ENCODE results near the gene STAMBPL1.

Gene STAMBPL1

DNA sequence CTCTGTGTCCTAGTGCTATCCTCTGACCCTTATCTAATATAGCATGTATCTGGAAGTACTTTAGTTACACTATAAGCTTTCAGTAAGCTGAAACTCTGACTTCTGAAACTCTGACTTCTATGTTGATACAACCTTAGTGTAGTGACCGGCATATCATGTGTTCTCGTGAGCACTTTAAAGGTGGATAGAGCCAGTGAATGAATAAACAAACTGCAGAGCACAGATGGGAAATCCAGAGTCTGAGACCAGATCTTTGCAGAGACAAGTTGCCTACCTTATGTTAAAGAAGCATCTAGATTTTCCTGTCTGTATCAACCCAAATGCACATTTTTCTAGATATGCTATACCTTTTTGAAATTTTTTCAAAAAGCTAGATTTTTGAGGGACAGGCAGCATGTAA is 69.0 kb downstream of the STAMBPL1 start:
- H3K36me3 Mint-ChIP-seq (ENCODE audit: low read depth), result no peaks in the 10 kb centered on the region
- no peak overlapping the region for H3K27ac Mint-ChIP-seq
- no peak for DNase-seq
- H3K4me1 Mint-ChIP-seq, result peaks cover 48% of the 10 kb centered on the region
- H3K27me3 Mint-ChIP-seq (ENCODE audit: low read depth, poor library complexity), result peaks cover 2% of the 10 kb centered on the region
- no peak for TF ChIP-seq CTCF (IDR thresholded peaks at IDR 0.05)
- H3K4me3 Mint-ChIP-seq, result no peak overlapping the region
- no peaks in the 10 kb centered on the region for H3K9me3 Mint-ChIP-seq

DNA sequence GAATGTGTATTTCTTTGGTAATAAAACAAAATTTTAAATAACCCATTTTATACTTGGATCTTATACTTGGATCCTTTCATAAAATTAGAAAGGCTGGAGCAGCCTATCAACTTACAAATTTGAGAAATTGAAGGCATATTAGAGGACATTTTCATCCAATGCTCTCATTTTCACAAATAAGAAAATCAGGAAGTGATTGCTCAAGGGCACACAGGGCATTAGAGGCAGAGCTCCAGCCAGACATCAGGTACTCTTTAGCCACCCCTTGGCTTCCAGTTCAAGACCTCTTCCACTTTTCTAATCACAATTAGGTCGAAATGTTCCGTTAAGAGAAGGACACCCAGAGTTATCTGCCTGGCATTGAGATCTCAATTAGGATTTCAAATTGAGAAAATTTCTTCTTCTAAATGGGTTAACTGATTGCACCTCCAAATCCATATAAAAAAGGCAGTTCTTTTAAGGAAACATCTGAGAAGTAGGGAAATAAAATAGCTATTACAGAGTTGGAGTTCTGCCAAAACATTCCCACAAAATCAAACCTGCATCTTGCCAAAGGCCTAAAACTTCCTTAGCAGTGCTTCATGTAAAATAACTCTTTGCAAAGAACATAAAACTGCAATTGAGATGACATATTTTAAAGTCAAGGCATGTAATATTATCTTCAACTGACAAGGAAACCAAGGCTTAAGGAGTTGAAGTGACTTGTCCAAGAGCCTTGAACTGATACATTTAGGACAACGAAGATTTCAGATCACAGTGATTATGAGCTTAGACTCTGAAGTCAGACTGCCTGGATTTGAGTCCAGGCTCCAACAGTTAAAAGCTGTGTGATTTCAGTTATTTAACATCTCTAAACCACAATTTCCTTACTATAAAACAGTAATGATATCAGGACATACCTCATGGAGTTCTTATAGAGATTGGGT is 70.1 kb downstream of the STAMBPL1 start:
- no peak overlapping the region for H3K4me3 Mint-ChIP-seq
- peaks cover 2% of the 10 kb centered on the region for H3K27me3 Mint-ChIP-seq (ENCODE audit: low read depth, poor library complexity)
- H3K9me3 Mint-ChIP-seq, result no peaks in the 10 kb centered on the region
- no peaks in the 10 kb centered on the region for H3K36me3 Mint-ChIP-seq (ENCODE audit: low read depth)
- peaks cover 48% of the 10 kb centered on the region for H3K4me1 Mint-ChIP-seq
- TF ChIP-seq CTCF (IDR thresholded peaks at IDR 0.05), result no peak
- H3K27ac Mint-ChIP-seq, result no peak overlapping the region
- DNase-seq, result no peak

GRCh38 chr10:88952647-88953111 is 72.6 kb downstream of the STAMBPL1 start, which contains the start of gene ACTA2:
Gene ACTA2 (minus strand): TSS chr10:88952773. CDS start chr10:88948930, 3,843 bp downstream.
- Mint-ChIP-seq H3K4me1 (peaks cover 48% of the 10 kb centered on the region), H3K27me3 (ENCODE audit: low read depth, poor library complexity) (peaks cover 2% of the 10 kb centered on the region), H3K27ac (peak within 1 kb of the TSS; percentile 23), H3K4me3 (peak within 1 kb of the TSS; percentile 55), H3K36me3 (ENCODE audit: low read depth) (no peaks in the 10 kb centered on the region), H3K9me3 (no peaks in the 10 kb centered on the region)
- peak; percentile 5 for DNase-seq
- no peak for TF ChIP-seq CTCF (IDR thresholded peaks at IDR 0.05)

DNA sequence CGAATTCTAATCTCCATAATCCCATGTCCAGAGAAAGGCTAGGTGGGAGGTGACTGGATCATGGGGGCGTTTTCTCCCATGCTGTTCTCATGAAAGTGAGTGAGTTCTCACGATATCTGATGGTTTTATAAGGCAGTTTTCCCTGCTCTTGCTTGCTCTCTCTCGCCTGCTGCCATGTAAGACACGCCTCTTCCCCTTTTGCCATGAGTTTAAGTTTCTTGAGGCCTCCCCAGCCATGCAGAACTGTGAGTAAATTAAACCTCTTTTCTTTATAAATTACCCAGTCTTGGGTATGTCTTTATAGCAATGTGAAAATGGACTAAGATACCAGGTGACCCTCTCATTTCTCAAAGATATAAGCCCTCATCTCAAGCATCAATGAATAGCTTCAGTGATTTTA is 73.6 kb downstream of the STAMBPL1 start:
- Mint-ChIP-seq H3K27ac (peak overlapping the region; percentile 91), H3K27me3 (ENCODE audit: low read depth, poor library complexity) (peaks cover 2% of the 10 kb centered on the region), H3K9me3 (no peaks in the 10 kb centered on the region), H3K4me1 (peaks cover 43% of the 10 kb centered on the region), H3K4me3 (no peak overlapping the region), H3K36me3 (ENCODE audit: low read depth) (no peaks in the 10 kb centered on the region)
- no peak for DNase-seq
- no peak for TF ChIP-seq CTCF (IDR thresholded peaks at IDR 0.05)

DNA sequence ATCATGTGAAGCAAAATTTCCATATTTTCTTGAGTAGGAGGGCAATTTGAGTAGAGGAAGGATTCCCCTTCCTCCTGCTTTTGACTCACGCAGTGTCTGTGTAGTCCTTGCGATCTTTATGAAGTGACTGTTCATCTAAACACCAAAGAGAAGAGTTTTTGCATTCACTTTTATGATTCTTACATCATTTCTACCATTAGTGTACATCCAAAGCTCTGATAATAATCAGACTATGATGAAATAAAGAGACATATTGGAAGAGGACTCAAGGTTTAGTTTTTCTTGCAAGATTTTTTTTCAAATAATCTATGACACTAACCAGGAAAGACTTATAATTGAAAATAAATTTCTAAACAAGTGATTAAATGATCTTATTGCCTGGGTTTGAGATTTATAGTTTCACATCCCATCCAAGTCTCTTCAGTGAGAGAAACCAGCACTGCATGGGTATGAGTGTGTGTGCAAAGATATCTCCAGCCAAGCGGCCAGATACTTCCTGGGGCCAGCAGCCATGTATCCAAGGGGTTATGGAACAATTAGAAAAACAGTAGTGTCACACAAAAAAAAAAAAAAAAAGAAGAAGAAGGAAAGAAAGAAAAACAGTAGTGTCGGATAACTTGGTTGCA is 74.5 kb downstream of the STAMBPL1 start:
- Mint-ChIP-seq H3K27ac (no peak overlapping the region), H3K4me1 (peaks cover 35% of the 10 kb centered on the region), H3K27me3 (ENCODE audit: low read depth, poor library complexity) (peaks cover 2% of the 10 kb centered on the region), H3K36me3 (ENCODE audit: low read depth) (no peaks in the 10 kb centered on the region), H3K9me3 (no peaks in the 10 kb centered on the region), H3K4me3 (no peak overlapping the region)
- TF ChIP-seq CTCF (IDR thresholded peaks at IDR 0.05), result no peak
- no peak for DNase-seq
